SK-MEL-5 (cell line): ENCODE data around the gene KRTAP5-6. TPM values are rescaled to one million over a fixed set of nuclear protein-coding genes. Genes with fewer than 3 reads are reported as not detected.

ENCODE experiments used
- DNase-seq: peaks from one replicate; pipeline ENCODE4 v3.0.0-alpha.2; 2016; ENCODE audit warnings: low read depth, low spot score
- in situ Hi-C: cut with HindIII; loops from 2 replicates; pipeline ENCODE4 v1.10.0; 2016; ENCODE audit warnings: low sequenced_read_pairs, high pct_unique_total_duplicates, low pct_unique_long_range_greater_than_20kb
- total RNA-seq: library from RNA; depleted of rRNA; stranded (reverse); fragments of >200 nt; shearing (Covaris generic); gene quantifications from 2 replicates; pipeline ENCODE4 v1.2.3, GENCODE V29; 2014; rRNA removed

The KRTAP5-6 gene
- total RNA-seq, 1 experiment from 2014 or later = not detected

DNA sequence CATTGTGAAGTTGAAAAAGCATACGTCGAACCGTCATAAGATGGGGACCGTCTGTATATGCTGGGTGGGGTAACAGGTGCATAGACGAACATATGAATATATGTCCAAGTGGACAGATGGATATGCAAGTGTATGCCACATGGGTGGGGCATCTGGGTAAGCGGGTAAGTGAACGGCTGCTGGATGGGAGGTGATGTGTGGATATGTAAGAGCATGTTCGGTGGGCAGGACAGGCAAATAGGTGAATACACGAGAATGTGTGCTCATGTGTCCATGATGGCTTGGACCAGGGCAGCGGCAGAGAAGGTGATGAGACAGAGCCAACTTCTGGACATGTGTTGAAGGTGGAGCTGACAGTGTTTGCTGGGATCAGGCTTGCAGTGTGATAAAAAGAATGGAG is 41.4 kb downstream of the KRTAP5-6 start:
- in situ Hi-C loops = no loop called here
- no peak for DNase-seq

DNA sequence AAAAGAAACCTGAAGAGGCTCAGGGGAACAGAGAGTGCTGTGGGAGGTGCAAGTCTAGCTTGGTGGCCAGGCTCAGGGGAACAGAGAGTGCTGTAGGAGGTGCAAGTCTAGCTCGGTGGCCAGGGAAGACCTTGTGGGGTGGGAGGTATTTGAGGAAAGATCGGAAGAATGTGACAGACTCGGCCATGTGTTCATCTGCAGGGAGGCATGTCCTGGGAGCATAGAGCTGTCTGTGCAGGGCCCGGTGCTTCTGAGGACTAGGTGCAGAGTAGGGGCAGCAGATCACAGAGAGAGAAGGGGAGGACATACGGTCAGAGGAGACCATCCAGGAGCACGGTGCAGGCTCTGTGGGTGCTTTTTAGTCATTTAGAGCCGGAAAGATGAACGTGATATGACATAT is 42.6 kb downstream of the KRTAP5-6 start:
- in situ Hi-C loops = no loop called here
- no peak for DNase-seq

DNA sequence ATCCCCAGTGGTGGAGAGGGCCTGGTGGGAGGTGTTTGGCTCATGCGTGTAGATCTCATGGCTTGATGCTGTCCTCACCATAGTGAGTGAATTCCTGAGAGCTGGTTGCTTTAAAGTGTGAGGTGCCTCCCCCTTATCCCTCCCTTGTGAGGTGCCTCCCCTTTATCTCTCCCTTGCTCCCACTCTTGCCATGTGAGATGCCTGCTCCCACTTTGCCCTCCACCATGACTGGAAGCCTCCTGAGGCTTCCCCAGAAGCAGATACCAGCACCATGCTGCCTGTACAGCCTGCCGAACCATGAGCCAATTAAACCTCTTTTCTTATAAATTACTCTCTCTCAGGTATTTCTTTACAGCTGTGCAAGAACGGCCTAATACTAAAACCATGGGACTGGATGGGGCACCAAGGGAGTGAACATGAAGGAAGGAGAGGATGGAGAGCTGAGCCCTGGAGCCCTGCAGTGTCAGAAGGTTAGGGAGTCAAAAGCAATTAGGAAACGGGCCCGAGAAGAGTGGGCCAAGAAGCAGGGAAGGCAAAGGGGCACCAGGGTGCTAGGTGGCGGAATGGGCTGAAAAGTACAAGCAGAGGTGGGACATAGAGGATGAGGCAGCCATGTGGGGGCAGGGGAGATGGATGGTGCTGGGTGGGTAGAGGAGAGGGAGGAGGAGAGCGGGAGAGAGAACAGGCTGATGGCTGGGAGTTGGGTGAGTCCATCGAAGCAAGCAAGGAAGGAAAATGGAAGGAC is 44.0 kb downstream of the KRTAP5-6 start:
- in situ Hi-C loops = no loop called here
- DNase-seq = no peak

- in situ Hi-C loops = no loop called here
- no peak for DNase-seq
Observed at GRCh38 chr11:1741741-1742140, 44.7 kb downstream of the KRTAP5-6 start.

- no peak for DNase-seq
Observed at GRCh38 chr11:1742371-1742770, 45.4 kb downstream of the KRTAP5-6 start.

DNA sequence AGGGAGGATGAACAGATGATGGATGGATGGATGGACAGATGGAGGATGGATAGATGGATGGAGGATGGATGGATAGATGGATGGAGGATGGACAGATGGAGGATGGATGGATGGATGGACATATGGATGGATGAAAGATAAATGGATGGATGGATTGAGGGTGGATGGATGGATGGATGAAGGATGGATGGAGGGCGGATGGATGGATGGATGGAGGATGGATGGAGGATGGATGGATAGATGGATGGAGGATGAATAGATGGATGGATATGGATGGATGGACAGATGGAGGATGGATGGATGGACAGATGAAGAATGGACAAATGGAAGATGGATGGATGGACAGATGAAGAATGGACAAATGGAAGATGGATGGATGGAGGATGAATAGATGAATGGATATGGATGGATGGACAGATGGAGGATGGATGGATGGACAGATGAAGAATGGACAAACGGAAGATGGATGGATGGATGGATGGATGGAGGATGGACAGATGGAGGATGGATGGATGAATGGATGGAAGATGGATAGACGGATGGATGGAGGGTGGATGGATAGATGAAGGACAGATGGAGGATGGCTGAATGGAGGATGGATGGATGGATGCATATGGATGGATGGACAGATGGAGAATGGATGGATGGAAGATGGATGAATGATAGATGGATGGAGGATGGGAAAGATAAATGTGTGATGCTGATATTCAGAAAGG is 46.0 kb downstream of the KRTAP5-6 start:
- DNase-seq = no peak
- in situ Hi-C loops = no loop called here

More at GRCh38 chr11:1742371-1742770, 45.4 kb downstream of the KRTAP5-6 start:
- in situ Hi-C loops = no loop called here

DNA sequence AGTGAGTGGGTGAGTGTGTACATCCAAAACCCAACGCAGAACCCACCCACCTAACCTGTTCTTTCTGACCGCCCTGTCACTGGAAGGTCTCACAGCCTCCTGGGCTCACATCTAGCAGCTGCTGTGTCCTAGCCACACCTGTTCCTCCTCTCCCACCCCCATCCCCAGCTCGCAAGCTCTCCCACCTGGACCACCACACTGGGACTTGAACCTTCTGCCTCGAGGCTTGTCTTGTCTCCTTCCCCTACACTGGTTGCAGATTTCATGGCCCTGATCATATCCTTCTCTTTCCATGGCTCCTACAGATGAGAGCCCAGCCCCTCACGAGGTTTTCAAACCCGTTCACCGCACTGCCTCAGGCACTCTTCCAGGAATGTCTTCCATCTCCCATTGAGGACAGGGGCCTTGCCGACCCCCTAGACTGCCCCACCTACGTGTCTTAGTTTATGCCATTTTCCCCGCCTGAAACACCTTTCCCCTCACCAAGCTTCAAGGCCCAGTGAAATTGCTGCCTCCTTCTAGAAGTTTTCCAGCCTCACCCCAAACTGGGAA is 46.7 kb downstream of the KRTAP5-6 start:
- in situ Hi-C loops = no loop called here
- no peak for DNase-seq

- in situ Hi-C loops = no loop called here
- peak; percentile 56 for DNase-seq
Observed at GRCh38 chr11:1744137-1744886, 47.3 kb downstream of the KRTAP5-6 start.

DNA sequence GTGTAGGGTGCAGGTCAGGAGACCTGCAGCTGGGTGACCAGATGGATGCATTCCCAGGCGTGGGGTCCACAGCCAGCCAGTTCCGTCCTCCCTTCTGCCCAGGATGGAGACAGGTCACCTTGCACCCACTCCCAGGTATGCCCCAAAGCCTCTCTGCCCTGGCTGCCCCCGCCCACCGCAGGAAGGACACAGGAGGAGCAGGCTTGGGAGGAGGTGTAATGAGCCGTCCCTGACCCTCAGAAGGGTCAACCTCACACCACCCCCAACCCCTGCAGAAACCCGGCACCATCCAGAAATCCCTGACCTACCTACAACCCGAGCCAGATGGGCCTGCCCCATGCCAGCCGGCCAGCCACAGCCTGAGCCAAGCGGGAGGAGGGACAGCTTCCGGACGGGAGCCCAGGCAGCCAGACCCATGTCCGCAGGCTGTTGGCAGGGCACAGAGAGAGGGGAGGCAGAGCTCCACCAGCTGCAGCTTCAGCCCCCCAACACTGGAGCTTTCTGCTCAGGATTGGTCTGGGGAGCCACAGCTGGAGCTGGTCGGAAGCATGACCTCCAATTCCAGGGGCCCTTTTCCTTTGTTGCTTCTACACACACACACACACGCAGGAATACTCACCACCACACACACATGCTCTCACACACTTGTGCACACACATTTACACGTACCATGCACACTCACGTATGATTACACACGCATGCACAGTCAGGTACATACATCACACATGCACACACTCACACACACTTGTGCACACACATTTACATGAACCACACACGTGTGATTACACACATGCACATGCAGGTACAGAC is 48.1 kb downstream of the KRTAP5-6 start:
- no peak for DNase-seq
- in situ Hi-C loops = no loop called here

DNA sequence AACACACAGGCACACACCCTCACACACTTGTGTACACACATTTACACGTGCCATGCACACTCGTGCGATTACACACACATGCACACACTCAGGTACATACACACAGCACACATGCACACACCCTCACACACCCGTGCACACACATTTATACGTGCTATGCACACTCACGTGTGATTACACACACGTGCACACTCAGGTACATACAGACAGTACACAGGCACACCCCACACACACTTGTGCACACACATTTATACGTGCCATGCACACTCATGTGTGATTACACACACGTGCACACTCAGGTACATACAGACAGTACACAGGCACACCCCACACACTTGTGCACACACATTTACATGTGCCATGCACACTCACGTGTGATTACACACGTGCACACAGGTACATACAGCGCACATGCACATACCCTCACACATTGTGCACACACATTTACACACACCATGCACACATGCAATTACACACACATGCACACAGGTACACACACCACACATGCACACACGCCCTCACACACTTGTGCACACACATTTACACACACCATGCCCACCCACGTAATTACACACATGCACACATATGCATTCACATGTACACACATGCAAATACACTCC is 48.8 kb downstream of the KRTAP5-6 start:
- no peak for DNase-seq
- in situ Hi-C loops = no loop called here

GRCh38 chr11:1746511-1746931 is 49.5 kb downstream of the KRTAP5-6 start:
- in situ Hi-C loops = no loop called here
- DNase-seq = no peak

GRCh38 chr11:1746956-1747752 is 50.2 kb downstream of the KRTAP5-6 start:
- in situ Hi-C loops = no loop called here
- no peak for DNase-seq

Other genes starting within 250 kb of the KRTAP5-6 start
- 18.0 and 22.5 TPM in 2 replicates for gene MOB2, start 210.4 kb upstream of the KRTAP5-6 start, total RNA-seq
- 0.48 and 0.85 TPM in 2 replicates for gene DUSP8, start 124.9 kb upstream of the KRTAP5-6 start, total RNA-seq
- gene KRTAP5-1, start 111.9 kb upstream of the KRTAP5-6 start, total RNA-seq = not detected in 2 replicates
- 0.26 and 0.72 TPM in 2 replicates for gene KRTAP5-2, start 98.9 kb upstream of the KRTAP5-6 start, total RNA-seq
- not detected in 2 replicates for gene KRTAP5-3, start 88.7 kb upstream of the KRTAP5-6 start, total RNA-seq
- not detected in 2 replicates for gene KRTAP5-4, start 75.1 kb upstream of the KRTAP5-6 start, total RNA-seq
- gene KRTAP5-5, start 67.4 kb upstream of the KRTAP5-6 start, total RNA-seq = not detected in 2 replicates
- 0.11 TPM in 1 of 2 replicates, not detected in the other for gene IFITM10, start 53.4 kb downstream of the KRTAP5-6 start, total RNA-seq
- gene CTSD, start 66.7 kb downstream of the KRTAP5-6 start, total RNA-seq = 428 and 450 TPM in 2 replicates
- not detected in 2 replicates for gene SYT8, start 137.8 kb downstream of the KRTAP5-6 start, total RNA-seq
- not detected in 2 replicates for gene TNNI2, start 141.8 kb downstream of the KRTAP5-6 start, total RNA-seq
- gene LSP1, start 155.9 kb downstream of the KRTAP5-6 start, total RNA-seq = not detected in 2 replicates
- not detected in 2 replicates for gene PRR33, start 194.7 kb downstream of the KRTAP5-6 start, total RNA-seq
- gene TNNT3, start 222.5 kb downstream of the KRTAP5-6 start, total RNA-seq = not detected in 2 replicates